ENCODE results near the gene CARS1. TPM values are rescaled to one million over a fixed set of nuclear protein-coding genes. Genes with fewer than 3 reads are reported as not detected.

The CARS1 gene
- total and polyA plus RNA-seq, 2 of the 4 experiments (the other 2 are of a cell fraction): 72.7 to 78.3 TPM

- Histone ChIP-seq H2BK20ac (ENCODE audit: low read depth, low read length) (no peak overlapping the region), H3K9ac (ENCODE audit: low read depth, low read length) (no peak overlapping the region), H3K9me3 (ENCODE audit: control insufficient read depth, insufficient read depth, low read length) (no peaks in the 10 kb centered on the region), H4K20me1 (ENCODE audit: insufficient read depth, low read length) (peaks cover 5% of the 10 kb centered on the region), H4K5ac (ENCODE audit: low read depth, low read length) (no peak overlapping the region), H3K27ac (ENCODE audit: insufficient read depth, low read length) (no peak overlapping the region), H2BK120ac (ENCODE audit: low read depth, low read length) (no peak overlapping the region), H3K56ac (ENCODE audit: extremely low read depth, insufficient read depth, low read length) (no peak overlapping the region), H3K9me1 (ENCODE audit: insufficient read depth, low read length) (peaks cover 18% of the 10 kb centered on the region), H3K4ac (ENCODE audit: low read depth, low read length) (no peak overlapping the region), H2BK15ac (ENCODE audit: low read depth, low read length) (no peak overlapping the region), H3K79me1 (ENCODE audit: low read depth in 1 of 2, low read length in 2 of 2) (peaks cover 42 to 65% of the 10 kb centered on the region in 2 experiments), H2AK5ac (ENCODE audit: low read depth, low read length) (no peak overlapping the region), H3K14ac (replicated peaks; ENCODE audit: low read depth, low read length) (no peak overlapping the region), H2AK9ac (replicated peaks; ENCODE audit: low read depth, low read length, poor library complexity) (no peak overlapping the region), H4K8ac (ENCODE audit: low read depth in 2 of 2, low read length in 2 of 2) (no peak overlapping the region), H2BK5ac (ENCODE audit: low read depth, low read length, poor library complexity, severe bottlenecking) (no peak overlapping the region), H4K91ac (ENCODE audit: insufficient read depth, low read depth, low read length) (no peak overlapping the region), H3K23ac (ENCODE audit: low read depth, low read length) (no peak overlapping the region), H3K27me3 (ENCODE audit: control insufficient read depth, insufficient read depth, low read length) (no peaks in the 10 kb centered on the region), H3K4me3 (ENCODE audit: insufficient read depth, low read depth, low read length) (no peak overlapping the region), H3K18ac (ENCODE audit: low read depth, low read length) (no peak overlapping the region), H3K4me1 (ENCODE audit: control insufficient read depth, insufficient read depth, low read length) (peaks cover 9% of the 10 kb centered on the region; the same call in 1 of the 2 replicates), H3K4me2 (ENCODE audit: low read depth, low read length) (no peak overlapping the region), H3K36me3 (ENCODE audit: control insufficient read depth, insufficient read depth, low read length) (peaks cover 61% of the 10 kb centered on the region), H2AFZ (replicated peaks; ENCODE audit: low read length, poor library complexity) (no peak overlapping the region)
- dilution Hi-C loops (cut with HindIII; ENCODE audit: low sequenced_read_pairs, unreplicated experiment) (no loop called here), in situ Hi-C loops (cut with MboI; ENCODE audit: low sequenced_read_pairs) (no loop called here), intact Hi-C loops (cut with micrococcal nuclease) (no loop called here)
- no TSS peak for BruUV-seq (replicated peaks)
- TF ChIP-seq CTCF (conservative IDR thresholded peaks at IDR 0.05; ENCODE audit: low read depth, low read length): no peak
- no peak for TF ChIP-seq FOS (IDR thresholded peaks at IDR 0.05; ENCODE audit: low read depth, low read length)
- no peak for TF ChIP-seq POLR2A (IDR thresholded peaks at IDR 0.05; ENCODE audit: low read depth, low read length)
- TF ChIP-seq RAD21 (IDR thresholded peaks at IDR 0.05; ENCODE audit: low read length): no peak
- no peak for TF ChIP-seq MAZ (IDR thresholded peaks at IDR 0.05; ENCODE audit: borderline replicate concordance, low read depth, low read length)
- TF ChIP-seq MAFK (IDR thresholded peaks at IDR 0.05; ENCODE audit: low read depth, low read length): no peak
- no peak for TF ChIP-seq ELK1 (IDR thresholded peaks at IDR 0.05; ENCODE audit: borderline replicate concordance, low read depth, low read length)
- no peak for TF ChIP-seq RCOR1 (IDR thresholded peaks at IDR 0.05; ENCODE audit: insufficient replicate concordance, low read length)
- no peak for TF ChIP-seq USF2 (IDR thresholded peaks at IDR 0.05; ENCODE audit: low read depth, low read length)
- no peak for TF ChIP-seq CEBPB (IDR thresholded peaks at IDR 0.05; ENCODE audit: low read depth, low read length)
- ATAC-seq (ENCODE audit: low read depth): no peak
- ChIA-PET POLR2A (ENCODE audit: unreplicated experiment) (no interaction called here), CTCF (no interaction called here)
- WGBS, 2 experiments (ENCODE audit: extremely low coverage in 2 of 2, insufficient read length in 1 of 2): 83% methylated on average over 1 of the region's 3 CpGs; no CpG with 5 or more reads in 1 of the 2 experiments
- no peak for DNase-seq
These were observed 99.0 kb downstream of the CARS1 start for GRCh38 chr11:2958251-2958650.

All from IMR-90 (cell line).